ENCODE data around the gene OR2M5.

- no peak for TF ChIP-seq POLR2A (IDR thresholded peaks at IDR 0.05; ENCODE audit: low read depth, low read length)
- no peak for TF ChIP-seq CTCF (IDR thresholded peaks at IDR 0.05 in 2 of 3, conservative IDR thresholded peaks at IDR 0.05 in 1 of 3; ENCODE audit: control insufficient read depth in 2 of 3, extremely low read depth in 1 of 3, insufficient read depth in 1 of 3, low read depth in 3 of 3, low read length in 3 of 3)
- TF ChIP-seq SMC3 (IDR thresholded peaks at IDR 0.05; ENCODE audit: borderline replicate concordance, low read length) = no peak
- no peak for TF ChIP-seq NFYB (IDR thresholded peaks at IDR 0.05; ENCODE audit: insufficient read depth, low read depth, low read length)
- TF ChIP-seq, protein P1, sequence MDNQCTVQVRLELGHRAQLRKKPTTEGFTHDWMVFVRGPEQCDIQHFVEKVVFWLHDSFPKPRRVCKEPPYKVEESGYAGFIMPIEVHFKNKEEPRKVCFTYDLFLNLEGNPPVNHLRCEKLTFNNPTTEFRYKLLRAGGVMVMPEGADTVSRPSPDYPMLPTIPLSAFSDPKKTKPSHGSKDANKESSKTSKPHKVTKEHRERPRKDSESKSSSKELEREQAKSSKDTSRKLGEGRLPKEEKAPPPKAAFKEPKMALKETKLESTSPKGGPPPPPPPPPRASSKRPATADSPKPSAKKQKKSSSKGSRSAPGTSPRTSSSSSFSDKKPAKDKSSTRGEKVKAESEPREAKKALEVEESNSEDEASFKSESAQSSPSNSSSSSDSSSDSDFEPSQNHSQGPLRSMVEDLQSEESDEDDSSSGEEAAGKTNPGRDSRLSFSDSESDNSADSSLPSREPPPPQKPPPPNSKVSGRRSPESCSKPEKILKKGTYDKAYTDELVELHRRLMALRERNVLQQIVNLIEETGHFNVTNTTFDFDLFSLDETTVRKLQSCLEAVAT (IDR thresholded peaks at IDR 0.05) = no peak
- no peak for TF ChIP-seq RCOR1 (conservative IDR thresholded peaks at IDR 0.05; ENCODE audit: low read depth, low read length)
These were observed 44.1 kb downstream of the OR2M5 start for GRCh38 chr1:248189026-248189425.

All from GM12878 (cell line).